T-helper 1 cell treated with Interleukin-12 subunit alpha and Interleukin-12 subunit beta and Interleukin-4 antibody, amounts not matched to agents 30 μg/mL and 1 μg/mL, for 36 hours (primary cell): ENCODE measurements around the gene FBXO31.

Experiments used
- H3K27ac Mint-ChIP-seq: one replicate; pipeline ENCODE4 v1.8.0; 2021; ENCODE audit warnings: mild to moderate bottlenecking, mixed read lengths
- H3K27me3 Mint-ChIP-seq: one replicate; pipeline ENCODE4 v1.8.0; 2021; ENCODE audit warnings: low read depth, mixed read lengths
- H3K36me3 Mint-ChIP-seq: one replicate; pipeline ENCODE4 v1.8.0; 2021; ENCODE audit warnings: low read depth, mixed read lengths
- H3K4me1 Mint-ChIP-seq: one replicate; pipeline ENCODE4 v1.8.0; 2021; ENCODE audit warnings: low read depth, mixed read lengths
- H3K4me3 Mint-ChIP-seq: one replicate; pipeline ENCODE4 v1.8.0; 2021; ENCODE audit warnings: mild to moderate bottlenecking, moderate library complexity, mixed read lengths
- H3K9me3 Mint-ChIP-seq: one replicate; pipeline ENCODE4 v1.8.0; 2021; ENCODE audit warnings: mixed read lengths

Gene FBXO31

GRCh38 chr16:87339086-87339723, 44.4 kb downstream of the FBXO31 start:
- Mint-ChIP-seq H3K4me3 (no peak overlapping the region), H3K4me1 (peaks cover 10% of the 10 kb centered on the region), H3K27me3 (no peaks in the 10 kb centered on the region), H3K27ac (no peak overlapping the region), H3K36me3 (peaks cover 8% of the 10 kb centered on the region), H3K9me3 (no peaks in the 10 kb centered on the region)

- H3K27ac Mint-ChIP-seq: no peak overlapping the region
- H3K27me3 Mint-ChIP-seq: no peaks in the 10 kb centered on the region
- peaks cover 9% of the 10 kb centered on the region for H3K4me1 Mint-ChIP-seq
- no peak overlapping the region for H3K4me3 Mint-ChIP-seq
- H3K36me3 Mint-ChIP-seq: peaks cover 8% of the 10 kb centered on the region
- no peaks in the 10 kb centered on the region for H3K9me3 Mint-ChIP-seq
These were observed 45.3 kb downstream of the FBXO31 start for GRCh38 chr16:87338155-87338765.

DNA sequence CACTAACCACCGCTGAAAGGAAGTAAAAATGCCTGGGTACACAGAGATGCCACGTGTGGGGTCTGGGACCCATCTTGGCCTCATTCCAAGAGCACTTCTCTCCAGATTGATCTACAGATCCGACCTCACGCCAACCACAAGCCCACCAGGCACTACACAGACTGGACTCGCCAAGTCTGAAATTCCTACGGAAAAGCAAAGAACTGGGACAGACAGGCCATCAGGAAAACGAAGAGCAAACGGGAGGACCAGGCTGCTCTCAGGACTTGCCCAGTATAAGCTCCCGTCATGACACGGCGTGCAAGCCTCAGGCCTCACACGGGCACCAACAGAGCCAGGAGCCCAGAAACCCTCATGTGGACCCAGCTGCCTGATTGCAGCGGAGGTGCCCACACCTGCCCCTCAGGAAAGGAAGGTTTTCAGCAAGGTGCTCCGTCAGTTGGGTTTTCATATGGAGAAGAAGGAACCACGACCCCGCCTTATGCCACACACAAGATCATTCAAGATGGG, 46.3 kb downstream of the FBXO31 start:
- H3K36me3 Mint-ChIP-seq: peaks cover 2% of the 10 kb centered on the region
- no peak overlapping the region for H3K27ac Mint-ChIP-seq
- no peaks in the 10 kb centered on the region for H3K27me3 Mint-ChIP-seq
- peaks cover 7% of the 10 kb centered on the region for H3K4me1 Mint-ChIP-seq
- H3K4me3 Mint-ChIP-seq: no peak overlapping the region
- no peaks in the 10 kb centered on the region for H3K9me3 Mint-ChIP-seq

DNA sequence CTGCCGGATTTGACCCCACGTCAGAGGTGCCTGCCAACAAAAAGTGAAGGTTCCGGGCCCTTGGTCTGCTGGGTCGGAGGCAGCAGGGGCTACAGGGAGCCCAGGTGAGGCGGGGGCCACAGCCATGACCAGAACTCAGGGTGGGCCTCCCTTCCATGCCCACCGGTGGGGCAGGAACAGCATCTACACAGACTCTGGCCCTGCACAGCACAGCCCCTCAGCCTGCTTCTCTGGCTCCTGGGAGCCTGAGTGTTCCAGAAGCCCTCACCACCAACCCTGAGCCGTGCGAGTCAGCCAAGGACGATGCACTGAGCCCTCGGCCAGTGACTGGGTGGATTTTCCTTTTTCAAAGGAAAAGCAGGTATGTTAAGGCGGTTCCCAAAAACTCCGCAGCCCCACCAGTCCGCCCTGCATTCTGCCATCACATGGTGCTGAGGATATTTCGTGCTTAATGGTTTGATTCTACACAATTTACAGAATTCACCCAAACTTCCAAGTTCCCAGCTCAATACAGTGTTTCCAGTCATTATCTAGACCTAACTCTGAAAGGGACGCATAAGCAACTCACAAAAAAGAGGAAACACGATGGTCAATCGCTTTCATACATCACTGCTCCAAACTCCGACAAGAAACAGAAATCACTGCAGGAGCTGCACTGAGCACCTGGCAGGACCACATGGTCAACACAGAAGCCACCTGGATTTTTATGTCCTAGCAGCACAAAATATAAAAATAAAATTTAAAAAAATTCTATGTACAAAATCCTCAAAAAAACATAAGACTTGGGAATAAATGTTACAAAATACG, 46.9 kb downstream of the FBXO31 start:
- H3K27ac Mint-ChIP-seq: no peak overlapping the region
- H3K4me3 Mint-ChIP-seq: no peak overlapping the region
- peaks cover 2% of the 10 kb centered on the region for H3K36me3 Mint-ChIP-seq
- H3K4me1 Mint-ChIP-seq: peaks cover 7% of the 10 kb centered on the region
- no peaks in the 10 kb centered on the region for H3K27me3 Mint-ChIP-seq
- H3K9me3 Mint-ChIP-seq: no peaks in the 10 kb centered on the region

DNA sequence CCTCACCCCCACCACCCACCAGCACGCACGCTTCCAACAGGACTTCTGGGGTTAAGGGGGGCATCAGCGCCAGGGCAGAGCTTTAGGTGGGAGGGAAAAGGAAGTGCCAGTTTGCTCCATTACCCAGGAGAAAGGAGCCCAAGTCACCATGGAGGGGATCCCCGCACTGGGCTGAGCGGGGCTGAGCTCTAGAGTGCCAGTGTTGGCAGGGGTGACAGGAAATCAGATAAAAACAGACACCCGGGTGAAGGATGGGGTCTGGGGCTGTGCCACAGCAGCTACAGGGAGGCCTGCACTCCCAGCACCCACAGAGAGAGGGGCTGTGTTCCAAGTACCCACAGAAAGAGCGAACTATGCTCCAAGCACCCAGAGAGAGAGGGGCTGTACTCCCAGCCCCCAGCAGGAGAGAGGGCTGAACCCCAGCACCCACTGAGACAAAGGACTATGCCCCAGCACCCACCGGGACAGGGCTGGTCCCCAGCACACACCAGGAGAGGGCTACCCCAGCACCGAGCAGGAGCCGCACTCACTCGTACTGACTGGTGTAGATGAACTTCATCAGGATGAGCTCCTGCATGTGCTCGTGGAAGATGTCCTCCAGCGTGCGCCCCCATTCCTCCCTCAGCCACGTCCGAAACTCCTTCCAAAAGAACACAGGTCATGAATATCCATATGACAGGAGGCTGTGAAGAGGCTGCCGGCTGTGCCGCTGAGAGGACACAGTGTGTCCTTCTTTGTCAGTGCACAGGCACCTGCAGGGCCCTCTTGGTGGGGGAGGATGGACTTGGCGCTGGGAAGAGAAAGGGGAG, 47.7 kb downstream of the FBXO31 start:
- Mint-ChIP-seq H3K27me3 (no peaks in the 10 kb centered on the region), H3K4me1 (peaks cover 7% of the 10 kb centered on the region), H3K36me3 (peaks cover 4% of the 10 kb centered on the region), H3K27ac (no peak overlapping the region), H3K4me3 (no peak overlapping the region), H3K9me3 (no peaks in the 10 kb centered on the region)

DNA sequence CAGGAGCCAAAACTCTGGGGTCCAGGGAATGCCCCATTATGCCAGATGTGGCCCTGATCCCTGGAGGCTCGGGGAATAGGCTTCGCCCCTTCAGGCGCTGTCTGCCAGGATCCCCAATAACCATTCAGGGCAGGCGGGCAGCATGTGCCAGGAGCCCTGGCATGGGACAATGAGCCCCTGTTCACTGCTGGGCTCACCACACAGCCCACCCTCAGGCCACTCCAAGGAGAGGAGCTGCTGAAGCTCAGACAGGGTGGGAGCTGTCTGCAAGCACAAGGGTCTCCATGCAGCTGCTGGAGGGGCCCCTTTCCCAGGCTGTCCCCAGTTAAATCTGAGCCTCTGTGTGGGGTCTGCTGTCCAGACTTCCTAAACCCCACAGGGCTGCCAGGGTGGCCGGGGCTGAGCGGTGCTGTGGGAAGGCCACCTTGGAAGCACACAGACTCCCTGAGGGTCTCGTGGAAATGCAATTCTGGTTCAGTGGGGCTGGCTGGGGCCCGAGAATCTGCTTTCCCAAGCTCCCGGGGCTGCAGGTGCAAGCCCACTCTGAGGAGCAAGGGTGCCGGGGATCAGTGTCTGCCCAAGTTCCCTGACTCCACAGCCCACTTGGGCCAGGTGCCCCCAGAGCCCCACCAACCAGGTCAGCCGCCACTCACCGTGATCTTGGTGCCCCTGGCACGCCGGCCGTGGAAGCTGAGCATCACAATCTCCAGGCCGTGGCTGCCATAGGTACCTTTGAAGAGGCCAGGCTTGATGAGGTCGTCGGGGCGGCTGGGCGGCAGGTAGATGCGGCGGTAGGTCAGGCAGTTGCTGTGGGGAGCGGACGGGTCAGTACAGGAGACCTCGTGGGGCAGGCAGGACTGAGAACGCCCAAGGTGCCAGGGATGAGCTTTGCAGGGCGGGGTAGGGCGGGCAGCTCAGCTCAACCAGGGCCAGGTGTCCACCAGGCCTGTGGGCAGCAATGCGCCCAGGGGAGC, 48.6 kb downstream of the FBXO31 start:
- Mint-ChIP-seq H3K27ac (no peak overlapping the region), H3K4me3 (no peak overlapping the region), H3K27me3 (no peaks in the 10 kb centered on the region), H3K9me3 (no peaks in the 10 kb centered on the region), H3K4me1 (peaks cover 7% of the 10 kb centered on the region), H3K36me3 (peaks cover 6% of the 10 kb centered on the region)

GRCh38 chr16:87333581-87334331, 49.8 kb downstream of the FBXO31 start:
- Mint-ChIP-seq H3K27ac (no peak overlapping the region), H3K36me3 (peaks cover 6% of the 10 kb centered on the region), H3K4me3 (no peak overlapping the region), H3K9me3 (no peaks in the 10 kb centered on the region), H3K4me1 (peaks cover 4% of the 10 kb centered on the region), H3K27me3 (no peaks in the 10 kb centered on the region)

DNA sequence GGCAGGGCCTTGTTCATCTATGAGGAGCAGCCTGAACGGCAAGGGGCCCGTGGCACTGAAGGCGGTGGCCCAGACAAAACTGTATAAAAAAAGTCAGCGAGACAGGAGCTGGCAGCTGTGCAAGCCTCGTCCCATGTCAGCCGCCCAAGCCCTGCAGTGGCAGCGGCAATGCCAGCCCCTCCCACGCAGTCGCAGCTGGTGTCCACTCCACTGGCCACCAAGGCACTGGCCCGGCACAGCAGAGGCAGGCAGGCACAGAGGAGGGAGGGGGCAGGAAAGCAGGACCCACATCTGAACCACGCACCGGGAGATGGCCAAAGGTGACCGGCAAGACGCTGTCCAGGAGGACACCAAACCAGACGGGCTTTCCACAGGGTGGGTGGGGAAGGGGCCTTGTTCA, 50.5 kb downstream of the FBXO31 start:
- no peak overlapping the region for H3K4me3 Mint-ChIP-seq
- H3K27ac Mint-ChIP-seq: no peak overlapping the region
- no peaks in the 10 kb centered on the region for H3K27me3 Mint-ChIP-seq
- H3K9me3 Mint-ChIP-seq: no peaks in the 10 kb centered on the region
- H3K36me3 Mint-ChIP-seq: peaks cover 6% of the 10 kb centered on the region
- H3K4me1 Mint-ChIP-seq: peaks cover 2% of the 10 kb centered on the region

- peaks cover 5% of the 10 kb centered on the region for H3K36me3 Mint-ChIP-seq
- H3K4me1 Mint-ChIP-seq: peaks cover under 1% of the 10 kb centered on the region
- H3K9me3 Mint-ChIP-seq: no peaks in the 10 kb centered on the region
These were observed 51.4 kb downstream of the FBXO31 start for GRCh38 chr16:87332150-87332549.

GRCh38 chr16:87331241-87331801, 52.3 kb downstream of the FBXO31 start:
- Mint-ChIP-seq H3K27ac (no peak overlapping the region), H3K36me3 (peaks cover 5% of the 10 kb centered on the region), H3K9me3 (no peaks in the 10 kb centered on the region), H3K27me3 (no peaks in the 10 kb centered on the region), H3K4me1 (no peaks in the 10 kb centered on the region), H3K4me3 (no peak overlapping the region)

More at GRCh38 chr16:87332150-87332549, 51.4 kb downstream of the FBXO31 start:
- no peak overlapping the region for H3K27ac Mint-ChIP-seq
- H3K4me3 Mint-ChIP-seq: no peak overlapping the region
- H3K27me3 Mint-ChIP-seq: no peaks in the 10 kb centered on the region

GRCh38 chr16:87330646-87331045, 52.9 kb downstream of the FBXO31 start:
- H3K4me1 Mint-ChIP-seq: peaks cover 3% of the 10 kb centered on the region
- H3K27ac Mint-ChIP-seq: no peak overlapping the region
- H3K36me3 Mint-ChIP-seq: peaks cover 5% of the 10 kb centered on the region
- H3K4me3 Mint-ChIP-seq: no peak overlapping the region
- no peaks in the 10 kb centered on the region for H3K27me3 Mint-ChIP-seq
- H3K9me3 Mint-ChIP-seq: no peaks in the 10 kb centered on the region

DNA sequence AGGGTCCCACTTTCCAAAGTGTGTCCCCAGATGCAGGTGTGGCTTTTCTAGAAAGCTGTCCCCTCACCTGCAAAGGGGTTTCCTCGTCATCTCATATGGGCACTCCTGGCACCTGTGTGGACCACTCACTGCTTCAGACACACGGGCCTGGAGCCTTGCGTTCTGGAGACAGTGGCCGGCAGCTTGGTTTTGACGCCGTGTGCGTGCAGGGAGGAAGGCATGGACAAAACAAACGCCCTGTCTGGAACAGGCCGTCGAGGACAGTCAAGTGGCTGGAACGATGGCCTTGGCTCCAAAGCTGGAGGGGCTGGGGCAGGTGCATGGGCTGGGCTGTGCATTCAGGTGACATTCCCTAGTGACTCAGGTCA, 53.3 kb downstream of the FBXO31 start:
- no peaks in the 10 kb centered on the region for H3K27me3 Mint-ChIP-seq
- no peaks in the 10 kb centered on the region for H3K9me3 Mint-ChIP-seq
- no peak overlapping the region for H3K4me3 Mint-ChIP-seq
- peaks cover 5% of the 10 kb centered on the region for H3K36me3 Mint-ChIP-seq
- H3K4me1 Mint-ChIP-seq: peaks cover 6% of the 10 kb centered on the region
- H3K27ac Mint-ChIP-seq: no peak overlapping the region
